Measurements from ENCODE around the gene CALML3. TPM values are rescaled to one million over a fixed set of nuclear protein-coding genes. Genes with fewer than 3 reads are reported as not detected.

Gene CALML3
- polyA plus RNA-seq, 4 donors = 0.07 to 0.27 (median 0.22) TPM; not detected in 1

GRCh38 chr10:5573968-5574641 is 49.3 kb downstream of the CALML3 start:
- DNase-seq (peak in 1 of 2 donors; percentile 40), FAIRE-seq (no peak)
- peak overlapping the region in 2 of 3 donors; percentile 38 to 88 for H3K27ac ChIP-seq (ENCODE audit: low read depth in 1 of 3, low read length in 2 of 3)
- 41 to 71% (median 54%) methylated on average over 20 of the region's 20 CpGs for WGBS, 3 donors
- H3K4me1 ChIP-seq (ENCODE audit: control insufficient read depth in 3 of 3, insufficient read depth in 2 of 3, low read depth in 1 of 3, low read length in 2 of 3) = peaks cover 0 to 52% (median 15%) of the 10 kb centered on the region in 3 donors
- H3K4me3 ChIP-seq (ENCODE audit: low read depth in 1 of 3, low read length in 3 of 3) = no peak overlapping the region
- H3K36me3 ChIP-seq (ENCODE audit: control insufficient read depth in 3 of 3, insufficient read depth in 2 of 3, low read depth in 1 of 3, low read length in 3 of 3) = peaks cover 0 to 4% (median 0%) of the 10 kb centered on the region in 3 donors
- H3K27me3 ChIP-seq (ENCODE audit: control insufficient read depth in 3 of 3, insufficient read depth in 3 of 3, low read length in 3 of 3) = no peaks in the 10 kb centered on the region
- H3K9me3 ChIP-seq (ENCODE audit: control insufficient read depth in 2 of 2, insufficient read depth in 1 of 2, low read depth in 1 of 2, low read length in 1 of 2) = no peaks in the 10 kb centered on the region

DNA sequence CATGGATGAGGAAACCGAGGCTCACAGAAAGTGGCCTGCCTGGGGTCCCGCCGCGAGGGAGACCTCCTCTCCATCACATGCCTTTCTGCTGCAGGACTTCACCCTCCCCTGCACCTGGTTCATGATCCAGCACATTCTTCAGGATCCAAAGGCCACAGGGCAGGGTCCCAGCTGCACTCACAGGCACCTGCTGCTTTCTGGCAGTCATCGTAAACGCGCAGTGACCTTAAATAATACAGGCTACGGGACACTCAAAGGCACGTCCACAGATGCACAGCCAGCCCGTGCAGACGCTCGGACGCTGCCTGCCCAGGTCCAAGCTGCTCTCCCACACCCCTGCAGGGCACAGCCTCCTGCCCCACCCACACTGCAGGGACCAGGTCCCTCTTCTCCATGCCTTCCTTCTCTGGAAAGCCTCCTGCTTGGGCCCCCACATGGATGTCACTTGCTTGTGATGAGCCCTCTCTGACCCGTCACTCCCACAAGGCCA is 49.9 kb downstream of the CALML3 start:
- H3K27ac ChIP-seq (ENCODE audit: low read depth in 1 of 3, low read length in 2 of 3) = peak overlapping the region; percentile 23 to 88 (median 88)
- H3K9me3 ChIP-seq (ENCODE audit: control insufficient read depth in 2 of 2, insufficient read depth in 1 of 2, low read depth in 1 of 2, low read length in 1 of 2) = no peaks in the 10 kb centered on the region
- peaks cover 0 to 4% (median 0%) of the 10 kb centered on the region in 3 donors for H3K36me3 ChIP-seq (ENCODE audit: control insufficient read depth in 3 of 3, insufficient read depth in 2 of 3, low read depth in 1 of 3, low read length in 3 of 3)
- no peak overlapping the region for H3K4me3 ChIP-seq (ENCODE audit: low read depth in 1 of 3, low read length in 3 of 3)
- H3K4me1 ChIP-seq (ENCODE audit: control insufficient read depth in 3 of 3, insufficient read depth in 2 of 3, low read depth in 1 of 3, low read length in 2 of 3) = peaks cover 0 to 52% (median 15%) of the 10 kb centered on the region in 3 donors
- FAIRE-seq (no peak), DNase-seq (peak; percentile 91 to 94)
- 24 to 59% (median 39%) methylated on average over 14 of the region's 14 CpGs for WGBS, 3 donors
- no peaks in the 10 kb centered on the region for H3K27me3 ChIP-seq (ENCODE audit: control insufficient read depth in 3 of 3, insufficient read depth in 3 of 3, low read length in 3 of 3)

GRCh38 chr10:5575144-5575481 is 50.4 kb downstream of the CALML3 start:
- Histone ChIP-seq H3K27me3 (ENCODE audit: control insufficient read depth in 3 of 3, insufficient read depth in 3 of 3, low read length in 3 of 3) (no peaks in the 10 kb centered on the region), H3K27ac (ENCODE audit: low read depth in 1 of 3, low read length in 2 of 3) (peak overlapping the region; percentile 23 to 88 (median 88)), H3K36me3 (ENCODE audit: control insufficient read depth in 3 of 3, insufficient read depth in 2 of 3, low read depth in 1 of 3, low read length in 3 of 3) (peaks cover 0 to 4% (median 0%) of the 10 kb centered on the region in 3 donors), H3K9me3 (ENCODE audit: control insufficient read depth in 2 of 2, insufficient read depth in 1 of 2, low read depth in 1 of 2, low read length in 1 of 2) (no peaks in the 10 kb centered on the region), H3K4me1 (ENCODE audit: control insufficient read depth in 3 of 3, insufficient read depth in 2 of 3, low read depth in 1 of 3, low read length in 2 of 3) (peaks cover 0 to 52% (median 15%) of the 10 kb centered on the region in 3 donors), H3K4me3 (ENCODE audit: low read depth in 1 of 3, low read length in 3 of 3) (no peak overlapping the region)
- FAIRE-seq (no peak), DNase-seq (no peak)
- WGBS, 3 donors = 18 to 54% (median 30%) methylated on average over 9 of the region's 9 CpGs

- 61 to 75% (median 73%) methylated on average over 22 to 23 of the region's 23 CpGs for WGBS, 3 donors
- H3K27ac ChIP-seq (ENCODE audit: low read depth in 1 of 3, low read length in 2 of 3) = peak overlapping the region in 2 of 3 donors; percentile 88
- peaks cover 0 to 52% (median 15%) of the 10 kb centered on the region in 3 donors for H3K4me1 ChIP-seq (ENCODE audit: control insufficient read depth in 3 of 3, insufficient read depth in 2 of 3, low read depth in 1 of 3, low read length in 2 of 3)
- peaks cover 0 to under 1% of the 10 kb centered on the region in 2 donors for H3K9me3 ChIP-seq (ENCODE audit: control insufficient read depth in 2 of 2, insufficient read depth in 1 of 2, low read depth in 1 of 2, low read length in 1 of 2)
- peak in 1 of 2 donors; percentile 41 for DNase-seq
- H3K4me3 ChIP-seq (ENCODE audit: low read depth in 1 of 3, low read length in 3 of 3) = no peak overlapping the region
- FAIRE-seq = no peak
- peaks cover 0 to 4% (median 0%) of the 10 kb centered on the region in 3 donors for H3K36me3 ChIP-seq (ENCODE audit: control insufficient read depth in 3 of 3, insufficient read depth in 2 of 3, low read depth in 1 of 3, low read length in 3 of 3)
- no peaks in the 10 kb centered on the region for H3K27me3 ChIP-seq (ENCODE audit: control insufficient read depth in 3 of 3, insufficient read depth in 3 of 3, low read length in 3 of 3)
These were observed 50.9 kb downstream of the CALML3 start for GRCh38 chr10:5575482-5576153.

DNA sequence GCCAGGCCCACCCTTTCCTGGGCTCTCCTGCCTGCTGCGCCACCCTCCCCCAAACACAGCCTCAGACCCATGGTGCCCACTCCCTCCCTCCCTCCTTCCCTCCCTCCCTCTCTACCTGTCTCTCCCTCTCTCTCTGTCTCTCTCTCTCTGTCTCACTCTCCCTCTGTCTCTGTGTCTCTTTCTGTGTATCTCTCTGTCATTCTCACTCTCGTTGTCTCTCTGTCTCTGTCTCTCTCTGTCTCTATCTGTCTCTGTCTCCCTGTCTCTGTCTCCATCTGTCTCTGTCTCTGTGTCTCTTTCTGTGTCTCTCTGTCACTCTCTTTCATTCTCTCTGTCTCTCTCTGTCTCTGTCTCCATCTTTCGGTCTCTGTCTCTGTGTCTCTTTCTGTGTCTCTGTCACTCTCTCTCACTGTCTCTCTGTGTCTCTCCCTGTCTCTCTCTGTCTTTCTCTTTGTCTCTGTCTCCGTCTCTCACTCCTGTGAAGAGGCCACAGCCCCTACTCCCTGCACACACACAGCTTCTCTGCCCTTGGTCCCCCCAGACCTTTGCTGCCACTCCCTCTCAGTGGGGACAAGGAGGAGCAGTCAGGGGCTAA is 51.5 kb downstream of the CALML3 start:
- no peak for FAIRE-seq
- H3K27me3 ChIP-seq (ENCODE audit: control insufficient read depth in 3 of 3, insufficient read depth in 3 of 3, low read length in 3 of 3) = no peaks in the 10 kb centered on the region
- H3K36me3 ChIP-seq (ENCODE audit: control insufficient read depth in 3 of 3, insufficient read depth in 2 of 3, low read depth in 1 of 3, low read length in 3 of 3) = peaks cover 0 to 4% (median 0%) of the 10 kb centered on the region in 3 donors
- peaks cover 0 to 52% (median 15%) of the 10 kb centered on the region in 3 donors for H3K4me1 ChIP-seq (ENCODE audit: control insufficient read depth in 3 of 3, insufficient read depth in 2 of 3, low read depth in 1 of 3, low read length in 2 of 3)
- H3K27ac ChIP-seq (ENCODE audit: low read depth in 1 of 3, low read length in 2 of 3) = peak overlapping the region in 1 of 3 donors; percentile 88
- no peak for DNase-seq
- no peak overlapping the region for H3K4me3 ChIP-seq (ENCODE audit: low read depth in 1 of 3, low read length in 3 of 3)
- peaks cover 0 to 5% of the 10 kb centered on the region in 2 donors for H3K9me3 ChIP-seq (ENCODE audit: control insufficient read depth in 2 of 2, insufficient read depth in 1 of 2, low read depth in 1 of 2, low read length in 1 of 2)
- 85 to 92% (median 90%) methylated on average over 4 of the region's 4 CpGs for WGBS, 3 donors

Other genes with a start within 250 kb of the CALML3 start
- gene UCN3, start 160.0 kb upstream of the CALML3 start, polyA plus RNA-seq = 1 to 10 TPM; 1.9 to 5.8 (median 3.0) TPM
- 10 to 100 TPM; 11.4 to 97.7 (median 56.9) TPM for gene TUBAL3, start 120.1 kb upstream of the CALML3 start, polyA plus RNA-seq
- 100 to 1,000 TPM in 3 of 4 donors, 10 to 100 TPM in 1; 58.0 to 187 (median 140) TPM for gene NET1, start 112.4 kb upstream of the CALML3 start, polyA plus RNA-seq
- not detected for gene CALML5, start 25.4 kb upstream of the CALML3 start, polyA plus RNA-seq
- 100 to 1,000 TPM in 2 of 4 donors, 10 to 100 TPM in 2; 29.2 to 155 (median 71.0) TPM for gene ASB13, start 141.6 kb downstream of the CALML3 start, polyA plus RNA-seq
- gene TASOR2, start 159.9 kb downstream of the CALML3 start, polyA plus RNA-seq = 10 to 100 TPM in 2 of 4 donors, 1 to 10 TPM in 2; 5.4 to 22.7 (median 10.6) TPM